Measurements from ENCODE around the gene SLC45A1. TPM values are rescaled to one million over a fixed set of nuclear protein-coding genes. Genes with fewer than 3 reads are reported as not detected.

The SLC45A1 gene
- total RNA-seq, 1 donor from 2014 or later = 0.33 TPM

- ChIA-PET POLR2A (no interaction called here), CTCF (no interaction called here)
- DNase-seq = no peak
- no peak for ATAC-seq (ENCODE audit: low read depth)
- H3K27me3 Mint-ChIP-seq = peaks cover 6% of the 10 kb centered on the region
- intact Hi-C loops (cut with micrococcal nuclease) = no loop called here
- TF ChIP-seq CTCF (IDR thresholded peaks at IDR 0.05) = no peak
- no peaks in the 10 kb centered on the region for H3K36me3 Mint-ChIP-seq (ENCODE audit: low read depth)
- H3K9me3 Mint-ChIP-seq = peaks cover 4% of the 10 kb centered on the region
- H3K4me3 Mint-ChIP-seq = no peak overlapping the region
- no peak overlapping the region for H3K27ac Mint-ChIP-seq
- no peaks in the 10 kb centered on the region for H3K4me1 Mint-ChIP-seq
These were observed 10.3 kb upstream of the SLC45A1 start for GRCh38 chr1:8307628-8308027.

- CTCF ChIA-PET = no interaction called here
- DNase-seq (no peak), ATAC-seq (ENCODE audit: low read depth) (no peak)
- no peak overlapping the region for H3K4me3 Mint-ChIP-seq
- H3K27ac Mint-ChIP-seq = no peak overlapping the region
- POLR2A ChIA-PET = no interaction called here
- intact Hi-C loops (cut with micrococcal nuclease) = no loop called here
- no peak for TF ChIP-seq CTCF (IDR thresholded peaks at IDR 0.05)
- H3K4me1 Mint-ChIP-seq = peaks cover 2% of the 10 kb centered on the region
- H3K36me3 Mint-ChIP-seq (ENCODE audit: low read depth) = no peaks in the 10 kb centered on the region
- H3K27me3 Mint-ChIP-seq = peaks cover 26% of the 10 kb centered on the region
- peaks cover 4% of the 10 kb centered on the region for H3K9me3 Mint-ChIP-seq
These were observed 6.7 kb upstream of the SLC45A1 start for GRCh38 chr1:8311068-8311718.

GRCh38 chr1:8312235-8313218 lies 5.4 kb upstream of the SLC45A1 start:
- no peak for TF ChIP-seq CTCF (IDR thresholded peaks at IDR 0.05)
- peaks cover 4% of the 10 kb centered on the region for H3K9me3 Mint-ChIP-seq
- H3K4me3 Mint-ChIP-seq = no peak overlapping the region
- ChIA-PET CTCF (no interaction called here), POLR2A (no interaction called here)
- intact Hi-C loops (cut with micrococcal nuclease) = no loop called here
- H3K27ac Mint-ChIP-seq = no peak overlapping the region
- H3K27me3 Mint-ChIP-seq = peaks cover 31% of the 10 kb centered on the region
- H3K4me1 Mint-ChIP-seq = peaks cover 2% of the 10 kb centered on the region
- H3K36me3 Mint-ChIP-seq (ENCODE audit: low read depth) = no peaks in the 10 kb centered on the region
- no peak for ATAC-seq (ENCODE audit: low read depth)
- DNase-seq = no peak

GRCh38 chr1:8313231-8313630 lies 4.7 kb upstream of the SLC45A1 start:
- POLR2A ChIA-PET = no interaction called here
- no peak for ATAC-seq (ENCODE audit: low read depth)
- Mint-ChIP-seq H3K27ac (no peak overlapping the region), H3K27me3 (peaks cover 31% of the 10 kb centered on the region), H3K4me1 (peaks cover 4% of the 10 kb centered on the region), H3K36me3 (ENCODE audit: low read depth) (no peaks in the 10 kb centered on the region), H3K4me3 (no peak overlapping the region), H3K9me3 (peaks cover 4% of the 10 kb centered on the region)
- intact Hi-C loops (cut with micrococcal nuclease) = no loop called here
- no peak for DNase-seq
- CTCF ChIA-PET = no interaction called here
- TF ChIP-seq CTCF (IDR thresholded peaks at IDR 0.05) = no peak

All from activated B cell treated with CpG ODN at 0.5 μM for 24 hours (primary cell).